Right lobe of liver (tissue), 4 donors: ENCODE data around the gene ZDHHC13.

Experiments
- POLR2A ChIP-seq: fragments of 450-650 bp; IDR thresholded peaks from one replicate; pipeline ENCODE4 v1.6.1; 2017; ENCODE audit warnings: antibody characterized with exemption, mild to moderate bottlenecking
- TF ChIP-seq, protein P1 (sequence below), 4 donors: fragments of 200-600 bp in 3 of 4; fragments of 450-650 bp in 1 of 4; IDR thresholded peaks; one replicate each; pipeline versions ENCODE4 v1.5.1 to v1.8.0; 2016 to 2022; ENCODE audit warnings: antibody characterized with exemption in 4 of 4, mild to moderate bottlenecking in 2 of 4
- donor health status: DM: no; HTN: no; CAD: no.
- donor health status: DM: no; HTN: no; CAD: no.
- donor health status: DM: no; HTN: yes; CAD: no.

DNA sequence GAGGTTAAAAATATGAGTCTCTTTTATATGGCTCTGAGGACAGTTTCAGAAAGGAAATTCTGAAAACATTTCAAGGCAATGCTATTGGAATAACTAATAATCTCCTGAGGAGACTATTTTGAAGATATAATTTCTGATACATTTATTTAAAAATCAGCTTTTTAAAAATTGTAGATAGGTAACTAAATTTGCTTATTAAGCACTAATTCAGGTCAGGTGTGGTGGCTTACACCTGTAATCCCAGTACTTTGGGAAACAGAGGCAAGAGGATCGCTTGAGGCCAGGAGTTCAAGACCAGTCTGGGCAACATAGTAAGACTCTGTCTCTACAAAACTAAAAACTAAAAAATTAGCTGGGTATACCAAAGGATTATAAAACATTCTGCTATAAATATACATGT, 17.0 kb downstream of the ZDHHC13 start:
- TF ChIP-seq, protein P1, sequence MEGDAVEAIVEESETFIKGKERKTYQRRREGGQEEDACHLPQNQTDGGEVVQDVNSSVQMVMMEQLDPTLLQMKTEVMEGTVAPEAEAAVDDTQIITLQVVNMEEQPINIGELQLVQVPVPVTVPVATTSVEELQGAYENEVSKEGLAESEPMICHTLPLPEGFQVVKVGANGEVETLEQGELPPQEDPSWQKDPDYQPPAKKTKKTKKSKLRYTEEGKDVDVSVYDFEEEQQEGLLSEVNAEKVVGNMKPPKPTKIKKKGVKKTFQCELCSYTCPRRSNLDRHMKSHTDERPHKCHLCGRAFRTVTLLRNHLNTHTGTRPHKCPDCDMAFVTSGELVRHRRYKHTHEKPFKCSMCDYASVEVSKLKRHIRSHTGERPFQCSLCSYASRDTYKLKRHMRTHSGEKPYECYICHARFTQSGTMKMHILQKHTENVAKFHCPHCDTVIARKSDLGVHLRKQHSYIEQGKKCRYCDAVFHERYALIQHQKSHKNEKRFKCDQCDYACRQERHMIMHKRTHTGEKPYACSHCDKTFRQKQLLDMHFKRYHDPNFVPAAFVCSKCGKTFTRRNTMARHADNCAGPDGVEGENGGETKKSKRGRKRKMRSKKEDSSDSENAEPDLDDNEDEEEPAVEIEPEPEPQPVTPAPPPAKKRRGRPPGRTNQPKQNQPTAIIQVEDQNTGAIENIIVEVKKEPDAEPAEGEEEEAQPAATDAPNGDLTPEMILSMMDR (IDR thresholded peaks at IDR 0.05): no peak
- TF ChIP-seq POLR2A: no peak
